OCI-LY1 (cell line): ENCODE measurements around the gene RNPS1.
A peak's percentile ranks its signal among the peaks of the same experiment; 100 is the strongest.
"Not testable (repeated sequence)": the region's sequence is repeated elsewhere in the genome, so short reads cannot be mapped to it uniquely, and the experiment has no call there.

Experiments
- H2AFZ ChIP-seq: fragments of 200-600 bp; sonication (generic), shearing (Covaris generic); 2 replicates; pipeline ENCODE4 v1.6.0; 2014; ENCODE audit warnings: antibody characterized with exemption, mild to moderate bottlenecking, low read length
- H3F3A ChIP-seq: fragments of 200-600 bp; sonication (generic), shearing (Covaris generic); 2 replicates; pipeline ENCODE4 v1.6.0; 2014; ENCODE audit warnings: mild to moderate bottlenecking, antibody characterized with exemption, low read length, moderate library complexity; ENCODE audit not compliant: insufficient read depth
- H3K27ac ChIP-seq: fragments of 200-600 bp; sonication (generic); 2 replicates; pipeline ENCODE4 v1.5.1; 2014; ENCODE audit warnings: low read length, mixed run types, mild to moderate bottlenecking, low read depth; ENCODE audit not compliant: poor library complexity, severe bottlenecking
- H3K27me3 ChIP-seq: fragments of 200-600 bp; sonication (generic); 2 replicates; pipeline ENCODE4 v1.6.0; 2014; ENCODE audit warnings: antibody characterized with exemption, mild to moderate bottlenecking, low read length, moderate library complexity; ENCODE audit not compliant: insufficient read depth
- H3K36me3 ChIP-seq: fragments of 200-600 bp; sonication (generic); 2 replicates; pipeline ENCODE4 v1.6.1; 2014; ENCODE audit warnings: mild to moderate bottlenecking, antibody characterized with exemption, low read length, moderate library complexity, mixed read lengths; ENCODE audit not compliant: insufficient read depth
- H3K4me1 ChIP-seq: fragments of 200-600 bp; sonication (generic); 2 replicates; pipeline ENCODE4 v1.5.1; 2014; ENCODE audit warnings: mild to moderate bottlenecking, low read length, moderate library complexity; ENCODE audit not compliant: insufficient read depth, severe bottlenecking
- H3K4me2 ChIP-seq: fragments of 200-600 bp; sonication (generic), shearing (Covaris generic); 2 replicates; pipeline ENCODE4 v1.6.1; 2014; ENCODE audit warnings: low read length
- H3K4me3 ChIP-seq: fragments of 200-600 bp; sonication (generic); 2 replicates; pipeline ENCODE4 v1.5.1; 2014; ENCODE audit warnings: low read length, low read depth, mild to moderate bottlenecking, mixed read lengths; ENCODE audit not compliant: poor library complexity, severe bottlenecking
- H3K79me2 ChIP-seq: fragments of 200-600 bp; shearing (Covaris generic); 2 replicates; pipeline ENCODE4 v1.6.1; 2016; ENCODE audit warnings: mixed run types, low read length, mixed read lengths; ENCODE audit not compliant: insufficient read depth
- H3K9ac ChIP-seq: fragments of 200-600 bp; sonication (generic), shearing (Covaris generic); 2 replicates; pipeline ENCODE4 v1.6.1; 2014; ENCODE audit warnings: mild to moderate bottlenecking, low read length, mixed read lengths
- H3K9me2 ChIP-seq: fragments of 200-600 bp; sonication (generic), shearing (Covaris generic); 2 replicates; pipeline ENCODE4 v1.6.1; 2014; ENCODE audit warnings: low read depth, mild to moderate bottlenecking, low read length, mixed read lengths
- H3K9me3 ChIP-seq: fragments of 200-600 bp; shearing (Covaris generic); 2 replicates; pipeline ENCODE4 v1.6.1; 2014; ENCODE audit warnings: low read length, mixed read lengths
- H4K20me1 ChIP-seq: fragments of 200-600 bp; sonication (generic), shearing (Covaris generic); 2 replicates; pipeline ENCODE4 v1.6.0; 2016; ENCODE audit warnings: mild to moderate bottlenecking, low read length; ENCODE audit not compliant: insufficient read depth
- EZH2 ChIP-seq: fragments of 200-600 bp; sonication (generic), shearing (Covaris generic); IDR thresholded peaks from 2 replicates; pipeline ENCODE4 v1.8.0; 2017; ENCODE audit warnings: borderline replicate concordance, mixed run types, mild to moderate bottlenecking, antibody characterized with exemption, low read length, moderate library complexity, mixed read lengths
- TF ChIP-seq, protein P1 (sequence below): fragments of 200-600 bp; sonication (generic), shearing (Covaris generic); IDR thresholded peaks from 2 replicates; pipeline ENCODE4 v1.5.1; 2017; ENCODE audit warnings: mild to moderate bottlenecking, antibody characterized with exemption, low read length, moderate library complexity, mixed read lengths

RNPS1 gene

DNA sequence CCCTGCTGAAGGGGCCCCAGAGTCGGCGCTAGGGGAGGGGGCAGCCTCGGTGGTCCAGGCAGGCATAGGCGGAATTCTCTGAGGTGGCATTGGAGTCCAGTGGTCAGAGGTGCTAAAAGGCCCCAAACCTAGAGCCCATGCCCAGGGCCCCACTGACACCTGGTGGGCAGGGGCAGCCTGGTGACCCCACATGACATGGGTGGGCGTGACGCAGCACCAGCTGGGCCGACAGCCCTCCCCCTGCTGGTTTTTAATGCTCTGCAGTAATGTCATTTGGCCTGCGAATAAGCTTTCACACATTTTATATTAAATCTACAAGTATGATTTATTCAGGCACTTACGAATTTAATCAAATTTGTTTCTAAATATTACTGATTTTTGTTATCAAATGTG, 2.1 kb upstream of the RNPS1 start:
- Histone ChIP-seq H4K20me1 (no peaks in the 10 kb centered on the region), H2AFZ (no peak overlapping the region), H3K4me1 (peaks cover 27% of the 10 kb centered on the region), H3K4me3 (no peak overlapping the region), H3K79me2 (peaks cover 25% of the 10 kb centered on the region), H3K9me2 (no peaks in the 10 kb centered on the region), H3K36me3 (peaks cover 15% of the 10 kb centered on the region), H3F3A (no peaks in the 10 kb centered on the region), H3K27ac (no peak overlapping the region), H3K9ac (no peak overlapping the region), H3K9me3 (no peaks in the 10 kb centered on the region), H3K4me2 (no peak overlapping the region), H3K27me3 (no peaks in the 10 kb centered on the region)
- no peak for TF ChIP-seq EZH2
- TF ChIP-seq, protein P1, sequence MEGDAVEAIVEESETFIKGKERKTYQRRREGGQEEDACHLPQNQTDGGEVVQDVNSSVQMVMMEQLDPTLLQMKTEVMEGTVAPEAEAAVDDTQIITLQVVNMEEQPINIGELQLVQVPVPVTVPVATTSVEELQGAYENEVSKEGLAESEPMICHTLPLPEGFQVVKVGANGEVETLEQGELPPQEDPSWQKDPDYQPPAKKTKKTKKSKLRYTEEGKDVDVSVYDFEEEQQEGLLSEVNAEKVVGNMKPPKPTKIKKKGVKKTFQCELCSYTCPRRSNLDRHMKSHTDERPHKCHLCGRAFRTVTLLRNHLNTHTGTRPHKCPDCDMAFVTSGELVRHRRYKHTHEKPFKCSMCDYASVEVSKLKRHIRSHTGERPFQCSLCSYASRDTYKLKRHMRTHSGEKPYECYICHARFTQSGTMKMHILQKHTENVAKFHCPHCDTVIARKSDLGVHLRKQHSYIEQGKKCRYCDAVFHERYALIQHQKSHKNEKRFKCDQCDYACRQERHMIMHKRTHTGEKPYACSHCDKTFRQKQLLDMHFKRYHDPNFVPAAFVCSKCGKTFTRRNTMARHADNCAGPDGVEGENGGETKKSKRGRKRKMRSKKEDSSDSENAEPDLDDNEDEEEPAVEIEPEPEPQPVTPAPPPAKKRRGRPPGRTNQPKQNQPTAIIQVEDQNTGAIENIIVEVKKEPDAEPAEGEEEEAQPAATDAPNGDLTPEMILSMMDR: no peak

DNA sequence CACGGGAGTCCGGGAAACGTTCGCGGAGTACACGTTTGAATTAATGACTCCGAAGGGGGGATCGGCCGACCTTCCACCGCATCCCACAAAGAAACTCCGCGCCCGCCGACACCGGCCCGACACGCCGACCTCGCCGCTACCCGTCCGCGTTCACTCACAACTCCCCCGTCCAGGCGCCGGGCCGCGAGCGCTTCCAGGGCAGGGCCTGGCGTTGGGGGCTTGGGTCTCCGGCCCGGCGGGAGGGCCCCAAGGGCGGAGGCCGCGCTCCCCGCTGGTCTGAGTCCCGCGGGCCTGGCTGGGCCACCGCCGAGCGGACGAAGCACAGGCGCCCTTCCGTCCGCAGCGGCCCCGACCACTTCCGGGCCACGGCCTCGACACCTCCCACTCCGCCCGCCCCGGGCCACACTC, 417 bp downstream of the RNPS1 start:
- peak overlapping the region; percentile 79 for H3K4me2 ChIP-seq
- not testable (repeated sequence) for H2AFZ ChIP-seq

DNA sequence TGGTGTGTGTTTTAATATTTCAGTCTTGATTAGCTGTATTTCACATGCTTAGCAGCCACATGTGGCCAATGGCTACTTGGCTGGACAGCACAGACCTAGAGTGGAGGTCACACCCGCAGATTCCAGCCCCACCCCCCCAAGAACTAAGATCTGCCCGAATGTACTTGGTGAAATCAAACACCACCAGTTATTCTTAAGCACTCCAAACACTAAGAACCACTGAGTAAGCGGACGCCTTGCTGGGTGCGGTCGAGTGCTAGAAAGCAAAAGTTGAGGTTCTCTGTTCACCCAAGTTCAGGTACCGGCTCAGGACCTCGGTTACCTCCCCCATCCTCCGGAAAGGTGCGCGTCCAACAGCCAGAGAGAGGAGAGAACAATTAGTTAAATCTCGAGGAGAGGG, 1.0 kb downstream of the RNPS1 start:
- Histone ChIP-seq H3K4me2 (peak overlapping the region; percentile 79), H3K36me3 (peaks cover 47% of the 10 kb centered on the region), H3K4me1 (peaks cover 27% of the 10 kb centered on the region), H3K9ac (peak overlapping the region; percentile 72), H3K79me2 (peaks cover 41% of the 10 kb centered on the region), H3K4me3 (peak overlapping the region; percentile 86)
- H3K9me2 ChIP-seq, H2AFZ ChIP-seq, H3K9me3 ChIP-seq, H3K27me3 ChIP-seq, H4K20me1 ChIP-seq, H3F3A ChIP-seq, H3K27ac ChIP-seq: not testable (repeated sequence)

More for the DNA sequence above, 417 bp downstream of the RNPS1 start:
- H3K27me3 ChIP-seq, H3K9me2 ChIP-seq, H3K9me3 ChIP-seq, H4K20me1 ChIP-seq, H3F3A ChIP-seq: not testable (repeated sequence)
- Histone ChIP-seq H3K4me3 (peak overlapping the region; percentile 86), H3K36me3 (peaks cover 41% of the 10 kb centered on the region), H3K79me2 (peaks cover 41% of the 10 kb centered on the region), H3K9ac (peak overlapping the region; percentile 72), H3K27ac (peak overlapping the region; percentile 80), H3K4me1 (peaks cover 27% of the 10 kb centered on the region)

- not testable (repeated sequence) for H4K20me1 ChIP-seq, H3K9me2 ChIP-seq, H3K4me3 ChIP-seq, H3F3A ChIP-seq, H3K4me2 ChIP-seq, H3K27ac ChIP-seq, H3K9ac ChIP-seq, H3K9me3 ChIP-seq, H2AFZ ChIP-seq, H3K27me3 ChIP-seq
- Histone ChIP-seq H3K79me2 (peaks cover 41% of the 10 kb centered on the region), H3K4me1 (peaks cover 14% of the 10 kb centered on the region), H3K36me3 (peaks cover 86% of the 10 kb centered on the region)
Measured at GRCh38 chr16:2263026-2263425, 4.9 kb downstream of the RNPS1 start.

DNA sequence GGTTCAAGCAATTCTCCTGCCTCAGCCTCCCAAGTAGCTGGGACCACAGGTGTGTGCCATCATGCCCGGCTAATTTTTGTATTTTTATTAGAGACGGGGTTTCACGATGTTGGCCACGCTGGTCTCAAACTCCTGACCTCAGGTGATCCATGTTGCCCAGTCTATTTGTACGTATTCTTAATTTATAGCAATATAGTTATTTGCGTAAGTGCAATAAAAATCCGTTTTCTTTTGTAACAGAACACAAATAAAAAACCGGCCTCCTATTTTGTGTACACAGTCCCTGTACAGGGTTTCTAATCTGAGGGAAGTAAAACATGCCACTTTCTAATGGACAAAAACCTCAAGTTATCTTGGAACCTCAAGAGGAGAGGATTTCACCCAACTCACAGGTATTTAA, 7.7 kb downstream of the RNPS1 start:
- Histone ChIP-seq H3K4me2 (no peak overlapping the region), H3K4me1 (no peaks in the 10 kb centered on the region), H3K4me3 (no peak overlapping the region), H3K27me3 (no peaks in the 10 kb centered on the region), H3K9me2 (no peaks in the 10 kb centered on the region), H3K79me2 (peaks cover 18% of the 10 kb centered on the region), H3F3A (no peaks in the 10 kb centered on the region), H3K27ac (no peak overlapping the region), H3K9me3 (no peaks in the 10 kb centered on the region), H2AFZ (no peak overlapping the region), H3K36me3 (peaks cover 100% of the 10 kb centered on the region), H3K9ac (no peak overlapping the region), H4K20me1 (no peaks in the 10 kb centered on the region)
- TF ChIP-seq, protein P1: no peak
- TF ChIP-seq EZH2: no peak

- H3K4me3 ChIP-seq, H4K20me1 ChIP-seq, H3K4me2 ChIP-seq, H3K27me3 ChIP-seq, H3K79me2 ChIP-seq, H3K4me1 ChIP-seq, H3F3A ChIP-seq, H3K9me3 ChIP-seq, H3K9ac ChIP-seq, H3K27ac ChIP-seq, H3K9me2 ChIP-seq, H2AFZ ChIP-seq: not testable (repeated sequence)
- peaks cover 99% of the 10 kb centered on the region for H3K36me3 ChIP-seq
Measured at GRCh38 chr16:2258530-2258929, 9.4 kb downstream of the RNPS1 start.
